H4 (cell line): ENCODE data around the gene ZNF678. TPM values are rescaled to one million over a fixed set of nuclear protein-coding genes. Genes with fewer than 3 reads are reported as not detected.

Experiments used
- DNase-seq: peaks from one replicate; pipeline ENCODE4 v3.0.0-alpha.2; 2015; ENCODE audit warnings: low spot score
- total RNA-seq: library from RNA; depleted of rRNA; stranded (reverse); fragments of >200 nt; shearing (Covaris generic); gene quantifications from 2 replicates; pipeline ENCODE4 v1.2.3, GENCODE V29; 2014; rRNA removed

The ZNF678 gene
- total RNA-seq, 1 experiment from 2014 or later, result 6.0 TPM

GRCh38 chr1:227718932-227719331, 155.6 kb downstream of the ZNF678 start:
- no peak for DNase-seq

DNA sequence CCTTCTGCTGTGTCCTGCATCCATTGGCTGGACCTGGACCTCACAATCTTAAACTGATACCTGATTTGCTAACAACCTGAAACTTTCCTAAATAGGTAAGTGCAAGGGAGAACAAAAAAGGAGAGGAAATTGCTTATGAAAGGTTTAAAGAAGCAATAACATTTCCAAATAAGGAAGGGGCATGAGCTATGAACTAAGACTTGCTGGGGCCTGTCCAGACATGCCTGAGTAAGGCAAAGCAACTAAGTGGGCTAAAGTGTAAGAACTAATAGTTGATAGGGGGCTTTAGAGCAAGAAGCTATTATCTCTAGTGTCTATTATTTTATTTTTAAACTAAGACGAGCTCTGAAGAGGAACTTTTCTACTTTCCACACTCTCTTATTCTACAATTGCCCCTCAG, 160.1 kb downstream of the ZNF678 start:
- DNase-seq, result no peak

DNA sequence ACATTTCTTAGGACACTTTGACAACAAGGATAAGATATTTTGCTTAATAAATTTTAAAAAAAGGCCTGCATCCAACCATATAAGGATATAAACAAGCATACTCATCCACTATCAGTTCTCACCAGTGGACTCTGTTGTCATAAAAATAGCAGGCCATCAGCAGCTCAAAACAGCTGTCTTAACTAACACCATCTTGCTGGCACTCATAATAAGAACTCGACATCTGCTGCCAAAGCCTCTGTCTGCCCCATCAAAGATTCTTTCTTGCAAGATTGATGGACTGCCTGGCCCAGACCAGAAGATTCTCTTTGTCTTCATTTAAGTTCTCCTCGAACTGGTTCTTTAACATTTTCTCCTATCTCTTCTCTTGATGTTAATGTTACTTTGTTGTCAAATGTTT, 161.7 kb downstream of the ZNF678 start:
- DNase-seq, result no peak

GRCh38 chr1:227726318-227726717, 163.0 kb downstream of the ZNF678 start:
- DNase-seq, result no peak

Other genes starting within 250 kb of the ZNF678 start
- 7.5 and 13.5 TPM in 2 replicates for gene CDC42BPA, start 245.1 kb upstream of the ZNF678 start, total RNA-seq
- 15.1 and 19.7 TPM in 2 replicates for gene JMJD4, start 171.7 kb downstream of the ZNF678 start, total RNA-seq
- 61.3 and 61.6 TPM in 2 replicates for gene SNAP47, start 171.9 kb downstream of the ZNF678 start, total RNA-seq